H9 (cell line): ENCODE data around the gene STX8. TPM values are rescaled to one million over a fixed set of nuclear protein-coding genes. Genes with fewer than 3 reads are reported as not detected.

Experiments used
- DNase-seq: peaks from one replicate; pipeline ENCODE4 v3.0.0-alpha.2; 2017
- H2AFZ ChIP-seq: one replicate; pipeline ENCODE4 v1.6.1; 2013; ENCODE audit warnings: mild to moderate bottlenecking, low read length, control low read depth, moderate library complexity
- H2AK5ac ChIP-seq: 2 replicates; pipeline ENCODE4 v1.6.1; 2013; ENCODE audit warnings: low read length, control low read depth, mixed read lengths; ENCODE audit not compliant: insufficient read length
- H2BK120ac ChIP-seq: one replicate; pipeline ENCODE4 v1.6.1; 2013; ENCODE audit warnings: low read depth, mild to moderate bottlenecking, low read length, control low read depth, inconsistent platforms; ENCODE audit not compliant: poor library complexity, severe bottlenecking
- H2BK12ac ChIP-seq: 2 replicates; pipeline ENCODE4 v1.6.1; 2013; ENCODE audit warnings: low read length, control low read depth, mixed read lengths, low read depth; ENCODE audit not compliant: insufficient read length
- H2BK15ac ChIP-seq: 2 replicates; pipeline ENCODE4 v1.6.1; 2013; ENCODE audit warnings: low read depth, low read length, control low read depth
- H2BK20ac ChIP-seq: one replicate; pipeline ENCODE4 v1.6.1; 2013; ENCODE audit warnings: low read depth, mild to moderate bottlenecking, low read length, control low read depth, inconsistent platforms; ENCODE audit not compliant: poor library complexity, severe bottlenecking
- H2BK5ac ChIP-seq: 2 replicates; pipeline ENCODE4 v1.6.1; 2013; ENCODE audit warnings: low read length, control low read depth, mixed read lengths; ENCODE audit not compliant: insufficient read length
- H3K14ac ChIP-seq: 2 replicates; pipeline ENCODE4 v1.6.1; 2013; ENCODE audit warnings: low read length, control low read depth; ENCODE audit not compliant: insufficient read depth
- H3K18ac ChIP-seq: 2 replicates; pipeline ENCODE4 v1.6.1; 2013; ENCODE audit warnings: low read depth, mild to moderate bottlenecking, mixed read lengths, low read length, control low read depth; ENCODE audit not compliant: insufficient read length
- H3K23ac ChIP-seq: 2 replicates; pipeline ENCODE4 v1.6.1; 2013; ENCODE audit warnings: low read length, control low read depth, mixed read lengths, low read depth; ENCODE audit not compliant: insufficient read length
- H3K23me2 ChIP-seq: 2 replicates; pipeline ENCODE4 v1.6.1; 2013; ENCODE audit warnings: low read depth, mild to moderate bottlenecking, mixed read lengths, low read length, control low read depth; ENCODE audit not compliant: insufficient read length, poor library complexity, severe bottlenecking
- H3K27ac ChIP-seq: 2 replicates; pipeline ENCODE4 v1.5.1; 2013; ENCODE audit warnings: low read length, control low read depth, mixed read lengths, low read depth; ENCODE audit not compliant: insufficient read length
- H3K27me3 ChIP-seq: 2 replicates; pipeline ENCODE4 v1.6.1; 2013; ENCODE audit warnings: low read length, control low read depth, inconsistent platforms; ENCODE audit not compliant: insufficient read depth
- H3K4ac ChIP-seq: 2 replicates; pipeline ENCODE4 v1.6.1; 2013; ENCODE audit warnings: low read depth, mild to moderate bottlenecking, control low read depth, inconsistent platforms, low read length, moderate library complexity
- H3K4me1 ChIP-seq: 2 replicates; pipeline ENCODE4 v1.6.1; 2013; ENCODE audit warnings: low read length, control low read depth, inconsistent platforms; ENCODE audit not compliant: insufficient read depth
- H3K4me2 ChIP-seq: 2 replicates; pipeline ENCODE4 v1.6.1; 2013; ENCODE audit warnings: low read length, control low read depth, mixed read lengths; ENCODE audit not compliant: insufficient read length, insufficient read depth
- H3K56ac ChIP-seq: 2 replicates; pipeline ENCODE4 v1.6.1; 2013; ENCODE audit warnings: low read depth, mild to moderate bottlenecking, mixed read lengths, low read length, control low read depth; ENCODE audit not compliant: insufficient read length
- H3K79me1 ChIP-seq: 2 replicates; pipeline ENCODE4 v1.6.1; 2013; ENCODE audit warnings: low read depth, mild to moderate bottlenecking, moderate library complexity, low read length, control low read depth, inconsistent platforms; ENCODE audit not compliant: insufficient read depth, poor library complexity, severe bottlenecking
- H3K79me2 ChIP-seq: 2 replicates; pipeline ENCODE4 v1.6.1; 2013; ENCODE audit warnings: low read length, control low read depth, inconsistent platforms; ENCODE audit not compliant: insufficient read depth
- H3K9ac ChIP-seq: 2 replicates; pipeline ENCODE4 v1.6.1; 2013; ENCODE audit warnings: low read length, control low read depth, mixed read lengths; ENCODE audit not compliant: insufficient read length; ENCODE audit errors: extremely low read depth
- H3K9me3 ChIP-seq: one replicate; pipeline ENCODE4 v1.6.1; 2013; ENCODE audit warnings: low read depth, low read length, inconsistent platforms; ENCODE audit not compliant: control insufficient read depth
- H3T11ph ChIP-seq: one replicate; pipeline ENCODE4 v1.6.1; 2013; ENCODE audit warnings: mild to moderate bottlenecking, low read length, control low read depth, inconsistent platforms
- H4K20me1 ChIP-seq: one replicate; pipeline ENCODE4 v1.6.1; 2013; ENCODE audit not compliant: control insufficient read depth, insufficient read length, insufficient read depth
- H4K5ac ChIP-seq: 2 replicates; pipeline ENCODE4 v1.6.1; 2013; ENCODE audit warnings: low read depth, mild to moderate bottlenecking, mixed read lengths, low read length, control low read depth; ENCODE audit not compliant: insufficient read length
- H4K8ac ChIP-seq: replicated peaks from 2 replicates; pipeline ENCODE4 v1.6.1; 2013; ENCODE audit warnings: low read length, control low read depth, mixed read lengths, low read depth; ENCODE audit not compliant: insufficient read length
- H4K91ac ChIP-seq: 2 replicates; pipeline ENCODE4 v1.6.1; 2013; ENCODE audit warnings: low read depth, mild to moderate bottlenecking, moderate library complexity, mixed read lengths, low read length, control low read depth; ENCODE audit not compliant: insufficient read length
- H3K27ac Mint-ChIP-seq, 3 experiments: 2 replicates in 2 of 3; 3 replicates in 1 of 3; pipeline ENCODE4 v1.8.0; 2020 to 2021; ENCODE audit warnings: mixed read lengths in 3 of 3, mild to moderate bottlenecking in 1 of 3, moderate library complexity in 1 of 3
- H3K27me3 Mint-ChIP-seq: 2 replicates; pipeline ENCODE4 v1.8.0; 2021; ENCODE audit warnings: low read depth, mild to moderate bottlenecking, moderate library complexity, mixed read lengths
- H3K36me3 Mint-ChIP-seq, 3 experiments: 2 replicates in 2 of 3; 3 replicates in 1 of 3; pipeline ENCODE4 v1.8.0; 2020 to 2021; ENCODE audit warnings: low read depth in 3 of 3, mixed read lengths in 3 of 3; ENCODE audit not compliant: insufficient read depth in 1 of 3
- H3K4me1 Mint-ChIP-seq, 2 experiments: 2 replicates each; pipeline ENCODE4 v1.8.0; 2020; ENCODE audit warnings: mixed read lengths in 2 of 2
- H3K4me3 Mint-ChIP-seq, 2 experiments: 2 replicates in 1 of 2; 3 replicates in 1 of 2; pipeline ENCODE4 v1.8.0; 2020 to 2021; ENCODE audit warnings: mild to moderate bottlenecking in 2 of 2, mixed read lengths in 2 of 2, moderate library complexity in 1 of 2
- H3K9me3 Mint-ChIP-seq, 2 experiments: 2 replicates in 1 of 2; 3 replicates in 1 of 2; pipeline ENCODE4 v1.8.0; 2020; ENCODE audit warnings: mild to moderate bottlenecking in 2 of 2, mixed read lengths in 2 of 2, moderate library complexity in 1 of 2
- CTCF ChIP-seq: fragments of 200-600 bp; sonication (generic); conservative IDR thresholded peaks from 3 replicates; pipeline ENCODE4 v1.8.0; 2021; ENCODE audit warnings: antibody characterized with exemption, mild to moderate bottlenecking
- WGBS: extraction: QIAGEN DNeasy Blood & Tissue Kit; methylation state at CpG from one replicate; pipeline ENCODE4 v1.1.7; 2013; ENCODE audit warnings: missing lambda C conversion rate, low lambda C conversion rate, mixed read lengths; ENCODE audit not compliant: insufficient read length; ENCODE audit errors: extremely low coverage; 5-methylcytosine and 5-hydroxymethylcytosine counted together
- total RNA-seq: library from RNA; stranded (reverse); gene quantifications from 2 replicates; pipeline ENCODE4 v1.2.1, GENCODE V29; 2021

The STX8 gene
- total RNA-seq, 1 experiment from 2014 or later = 55.1 TPM

- no peaks in the 10 kb centered on the region for H3K79me1 ChIP-seq
- H3K9me3 Mint-ChIP-seq = no peaks in the 10 kb centered on the region
- no peak overlapping the region for H4K8ac ChIP-seq
- H3K23me2 ChIP-seq = no peaks in the 10 kb centered on the region
- no peak overlapping the region for H2AFZ ChIP-seq
- H3K56ac ChIP-seq = no peak overlapping the region
- no peak overlapping the region for H2BK20ac ChIP-seq
- no peak overlapping the region for H3K4me2 ChIP-seq
- no peaks in the 10 kb centered on the region for H3K36me3 Mint-ChIP-seq
- no peak overlapping the region for H2BK15ac ChIP-seq
- H3K9me3 ChIP-seq = no peaks in the 10 kb centered on the region
- H3K23ac ChIP-seq = no peak overlapping the region
- no peaks in the 10 kb centered on the region for H3K27me3 ChIP-seq
- WGBS = no CpG with 5 or more reads among the region's 2 CpGs
- no peak overlapping the region for H2BK120ac ChIP-seq
- no peak overlapping the region for H4K91ac ChIP-seq
- no peak for DNase-seq
- no peaks in the 10 kb centered on the region for H3K27me3 Mint-ChIP-seq
- no peak overlapping the region for H3K27ac ChIP-seq
- no peak overlapping the region for H3K4ac ChIP-seq
- no peak overlapping the region for H3K14ac ChIP-seq
- H2BK12ac ChIP-seq = no peak overlapping the region
- H3K27ac Mint-ChIP-seq = peak overlapping the region in 1 of 3 experiments; percentile 36; a peak in 1 of 7 replicates
- H2BK5ac ChIP-seq = no peak overlapping the region
- no peak overlapping the region for H4K5ac ChIP-seq
- TF ChIP-seq CTCF = no peak
- no peak overlapping the region for H3K9ac ChIP-seq
- no peaks in the 10 kb centered on the region for H3K79me2 ChIP-seq
- H3K4me1 Mint-ChIP-seq = peaks cover 28 to 32% of the 10 kb centered on the region in 2 experiments
- H3K18ac ChIP-seq = no peak overlapping the region
- H2AK5ac ChIP-seq = no peak overlapping the region
- H3K4me3 Mint-ChIP-seq = no peak overlapping the region
- H3K4me1 ChIP-seq = peaks cover 7% of the 10 kb centered on the region; the same call in 1 of the 2 replicates
- no peaks in the 10 kb centered on the region for H4K20me1 ChIP-seq
- no peak overlapping the region for H3T11ph ChIP-seq
Measured at GRCh38 chr17:9367156-9367555, 208.5 kb downstream of the STX8 start.
